Measurements from ENCODE around the gene TYMP. TPM values are rescaled to one million over a fixed set of nuclear protein-coding genes. Genes with fewer than 3 reads are reported as not detected.
A peak's percentile ranks its signal among the peaks of the same experiment; 100 is the strongest.
"Not testable (repeated sequence)": the region's sequence is repeated elsewhere in the genome, so short reads cannot be mapped to it uniquely, and the experiment has no call there.

TYMP gene
- total and polyA plus RNA-seq, 2 donors (not counting 1 experiment from before 2014, with no cell fraction given), result 3.7 to 40.1 TPM

GRCh38 chr22:50537765-50538164 is 8.0 kb upstream of the TYMP start:
- H2AFZ ChIP-seq (ENCODE audit: low read length), result no peak overlapping the region
- H3K9me3 ChIP-seq (ENCODE audit: control insufficient read depth, insufficient read depth, low read depth, low read length), result no peaks in the 10 kb centered on the region
- H3K27ac ChIP-seq (ENCODE audit: insufficient read depth, low read length), result no peak overlapping the region
- no peak for TF ChIP-seq EZH2 (IDR thresholded peaks at IDR 0.05; ENCODE audit: low read length, missing control alignments)
- TF ChIP-seq CTCF (conservative IDR thresholded peaks at IDR 0.05 in 1 of 2, IDR thresholded peaks at IDR 0.05 in 1 of 2; ENCODE audit: low read depth in 1 of 2, low read length in 2 of 2), result no peak
- H3K4me1 ChIP-seq (ENCODE audit: control insufficient read depth, extremely low read depth, insufficient read depth, low read length), result peaks cover 6% of the 10 kb centered on the region
- H3K4me2 ChIP-seq (ENCODE audit: extremely low read depth, insufficient read depth, low read length), result no peak overlapping the region
- H3K4me3 ChIP-seq (replicated peaks in 1 of 4; ENCODE audit: control extremely low read depth in 1 of 4, insufficient read depth in 1 of 4, low read depth in 3 of 4, low read length in 4 of 4), result no peak overlapping the region
- H3K9ac ChIP-seq (ENCODE audit: insufficient read depth, low read length), result no peak overlapping the region
- H3K27me3 ChIP-seq (ENCODE audit: control insufficient read depth, insufficient read depth, low read length), result no peaks in the 10 kb centered on the region
- no peaks in the 10 kb centered on the region for H3K79me2 ChIP-seq (ENCODE audit: control insufficient read depth, insufficient read depth, low read length)
- no peaks in the 10 kb centered on the region for H3K36me3 ChIP-seq (ENCODE audit: control insufficient read depth, insufficient read depth, low read length)
- no peaks in the 10 kb centered on the region for H4K20me1 ChIP-seq (ENCODE audit: control insufficient read depth, extremely low read depth, insufficient read depth, low read length)
- DNase-seq (ENCODE audit: low read depth in 2 of 2), result no peak

- Histone ChIP-seq H2AFZ (ENCODE audit: low read length) (no peak overlapping the region), H3K4me3 (replicated peaks in 1 of 4; ENCODE audit: control extremely low read depth in 1 of 4, insufficient read depth in 1 of 4, low read depth in 3 of 4, low read length in 4 of 4) (no peak overlapping the region), H4K20me1 (ENCODE audit: control insufficient read depth, extremely low read depth, insufficient read depth, low read length) (no peaks in the 10 kb centered on the region), H3K27me3 (ENCODE audit: control insufficient read depth, insufficient read depth, low read length) (peaks cover 2% of the 10 kb centered on the region), H3K9me3 (ENCODE audit: control insufficient read depth, insufficient read depth, low read depth, low read length) (no peaks in the 10 kb centered on the region), H3K4me1 (ENCODE audit: control insufficient read depth, extremely low read depth, insufficient read depth, low read length) (peaks cover 6% of the 10 kb centered on the region), H3K27ac (ENCODE audit: insufficient read depth, low read length) (no peak overlapping the region), H3K36me3 (ENCODE audit: control insufficient read depth, insufficient read depth, low read length) (no peaks in the 10 kb centered on the region), H3K9ac (ENCODE audit: insufficient read depth, low read length) (no peak overlapping the region), H3K4me2 (ENCODE audit: extremely low read depth, insufficient read depth, low read length) (no peak overlapping the region), H3K79me2 (ENCODE audit: control insufficient read depth, insufficient read depth, low read length) (no peaks in the 10 kb centered on the region)
- TF ChIP-seq EZH2 (IDR thresholded peaks at IDR 0.05; ENCODE audit: low read length, missing control alignments), result no peak
- DNase-seq (ENCODE audit: low read depth in 2 of 2), result no peak
These were observed 6.4 kb upstream of the TYMP start for GRCh38 chr22:50536226-50536625.

GRCh38 chr22:50535113-50535512 is 5.3 kb upstream of the TYMP start:
- no peaks in the 10 kb centered on the region for H3K79me2 ChIP-seq (ENCODE audit: control insufficient read depth, insufficient read depth, low read length)
- H4K20me1 ChIP-seq (ENCODE audit: control insufficient read depth, extremely low read depth, insufficient read depth, low read length), result no peaks in the 10 kb centered on the region
- peaks cover 14% of the 10 kb centered on the region for H3K4me1 ChIP-seq (ENCODE audit: control insufficient read depth, extremely low read depth, insufficient read depth, low read length)
- H2AFZ ChIP-seq (ENCODE audit: low read length), result no peak overlapping the region
- H3K9ac ChIP-seq (ENCODE audit: insufficient read depth, low read length), result no peak overlapping the region
- TF ChIP-seq EZH2 (IDR thresholded peaks at IDR 0.05; ENCODE audit: low read length, missing control alignments), result no peak
- no peak for TF ChIP-seq CTCF (conservative IDR thresholded peaks at IDR 0.05 in 1 of 2, IDR thresholded peaks at IDR 0.05 in 1 of 2; ENCODE audit: low read depth in 1 of 2, low read length in 2 of 2)
- no peak overlapping the region for H3K27ac ChIP-seq (ENCODE audit: insufficient read depth, low read length)
- H3K27me3 ChIP-seq (ENCODE audit: control insufficient read depth, insufficient read depth, low read length), result peaks cover 10% of the 10 kb centered on the region
- H3K36me3 ChIP-seq (ENCODE audit: control insufficient read depth, insufficient read depth, low read length), result no peaks in the 10 kb centered on the region
- H3K9me3 ChIP-seq (ENCODE audit: control insufficient read depth, insufficient read depth, low read depth, low read length), result no peaks in the 10 kb centered on the region
- H3K4me2 ChIP-seq (ENCODE audit: extremely low read depth, insufficient read depth, low read length), result no peak overlapping the region
- H3K4me3 ChIP-seq (replicated peaks in 1 of 4; ENCODE audit: control extremely low read depth in 1 of 4, insufficient read depth in 1 of 4, low read depth in 3 of 4, low read length in 4 of 4), result no peak overlapping the region
- no peak for DNase-seq (ENCODE audit: low read depth in 2 of 2)

GRCh38 chr22:50533856-50534711 is 4.3 kb upstream of the TYMP start:
- not testable (repeated sequence) for H3K79me2 ChIP-seq (ENCODE audit: control insufficient read depth, insufficient read depth, low read length); H3K9ac ChIP-seq (ENCODE audit: insufficient read depth, low read length); H3K9me3 ChIP-seq (ENCODE audit: control insufficient read depth, insufficient read depth, low read depth, low read length); H3K4me3 ChIP-seq (replicated peaks in 1 of 4; ENCODE audit: control extremely low read depth in 1 of 4, insufficient read depth in 1 of 4, low read depth in 3 of 4, low read length in 4 of 4); H3K27ac ChIP-seq (ENCODE audit: insufficient read depth, low read length); H3K4me2 ChIP-seq (ENCODE audit: extremely low read depth, insufficient read depth, low read length); H4K20me1 ChIP-seq (ENCODE audit: control insufficient read depth, extremely low read depth, insufficient read depth, low read length); H2AFZ ChIP-seq (ENCODE audit: low read length); H3K36me3 ChIP-seq (ENCODE audit: control insufficient read depth, insufficient read depth, low read length)
- Histone ChIP-seq H3K27me3 (ENCODE audit: control insufficient read depth, insufficient read depth, low read length) (peaks cover 11% of the 10 kb centered on the region), H3K4me1 (ENCODE audit: control insufficient read depth, extremely low read depth, insufficient read depth, low read length) (peaks cover 11% of the 10 kb centered on the region)
- DNase-seq (ENCODE audit: low read depth in 2 of 2), result peak; percentile 59 to 67

All from fibroblast of lung (primary cell).